Esophagus muscularis mucosa (tissue), 3 donors: ENCODE results near the gene LRRIQ1.
"Not testable (repeated sequence)": the region's sequence is repeated elsewhere in the genome, so short reads cannot be mapped to it uniquely, and the experiment has no call there.

Experiments used
- POLR2A ChIP-seq: fragments of 450-650 bp; IDR thresholded peaks from one replicate; pipeline ENCODE4 v1.6.1; 2017; ENCODE audit warnings: antibody characterized with exemption, moderate library complexity, mild to moderate bottlenecking, low read depth
- TF ChIP-seq, protein P1 (sequence below), 3 experiments: fragments of 200-600 bp in 2 of 3; fragments of 450-650 bp in 1 of 3; sonication (generic) in 2 of 3; IDR thresholded peaks; one replicate each; pipeline ENCODE4 v1.5.1; 2017 to 2019; ENCODE audit warnings: antibody characterized with exemption in 3 of 3, mild to moderate bottlenecking in 2 of 3, moderate library complexity in 1 of 3

DNA sequence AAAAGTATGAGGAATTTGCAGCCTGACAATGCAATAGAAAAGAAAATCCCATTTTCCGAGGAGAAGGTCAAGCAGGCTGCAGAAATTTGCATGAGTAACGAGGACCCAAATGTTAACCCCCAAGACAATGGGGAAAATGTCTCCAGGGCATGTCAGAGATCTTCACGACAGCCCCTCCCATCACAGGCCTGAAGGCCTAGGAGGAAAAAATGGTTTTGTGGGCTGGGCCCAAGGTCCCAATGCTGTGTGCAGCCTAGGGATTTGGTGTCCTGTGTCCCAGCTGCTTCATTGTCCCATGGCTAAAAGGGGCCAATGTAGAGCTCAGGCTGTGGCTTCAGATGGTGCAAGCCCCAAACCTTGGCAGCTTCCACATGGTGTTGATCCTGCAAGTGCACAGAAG, 167.7 kb downstream of the LRRIQ1 start:
- TF ChIP-seq, protein P1, sequence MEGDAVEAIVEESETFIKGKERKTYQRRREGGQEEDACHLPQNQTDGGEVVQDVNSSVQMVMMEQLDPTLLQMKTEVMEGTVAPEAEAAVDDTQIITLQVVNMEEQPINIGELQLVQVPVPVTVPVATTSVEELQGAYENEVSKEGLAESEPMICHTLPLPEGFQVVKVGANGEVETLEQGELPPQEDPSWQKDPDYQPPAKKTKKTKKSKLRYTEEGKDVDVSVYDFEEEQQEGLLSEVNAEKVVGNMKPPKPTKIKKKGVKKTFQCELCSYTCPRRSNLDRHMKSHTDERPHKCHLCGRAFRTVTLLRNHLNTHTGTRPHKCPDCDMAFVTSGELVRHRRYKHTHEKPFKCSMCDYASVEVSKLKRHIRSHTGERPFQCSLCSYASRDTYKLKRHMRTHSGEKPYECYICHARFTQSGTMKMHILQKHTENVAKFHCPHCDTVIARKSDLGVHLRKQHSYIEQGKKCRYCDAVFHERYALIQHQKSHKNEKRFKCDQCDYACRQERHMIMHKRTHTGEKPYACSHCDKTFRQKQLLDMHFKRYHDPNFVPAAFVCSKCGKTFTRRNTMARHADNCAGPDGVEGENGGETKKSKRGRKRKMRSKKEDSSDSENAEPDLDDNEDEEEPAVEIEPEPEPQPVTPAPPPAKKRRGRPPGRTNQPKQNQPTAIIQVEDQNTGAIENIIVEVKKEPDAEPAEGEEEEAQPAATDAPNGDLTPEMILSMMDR (IDR thresholded peaks at IDR 0.05): not testable (repeated sequence)
- not testable (repeated sequence) for TF ChIP-seq POLR2A
